HG03064 (cell line): Measurements from ENCODE around the gene RPTOR.

Experiments used
- ATAC-seq: cut with Tn5 transposase; IDR thresholded peaks from one replicate; pipeline ENCODE4 v1.9.1; 2021; ENCODE audit warnings: low read depth; ENCODE audit not compliant: unreplicated experiment

RPTOR gene

GRCh38 chr17:80893604-80894438 lies 349.2 kb downstream of the RPTOR start:
- no peak for ATAC-seq

DNA sequence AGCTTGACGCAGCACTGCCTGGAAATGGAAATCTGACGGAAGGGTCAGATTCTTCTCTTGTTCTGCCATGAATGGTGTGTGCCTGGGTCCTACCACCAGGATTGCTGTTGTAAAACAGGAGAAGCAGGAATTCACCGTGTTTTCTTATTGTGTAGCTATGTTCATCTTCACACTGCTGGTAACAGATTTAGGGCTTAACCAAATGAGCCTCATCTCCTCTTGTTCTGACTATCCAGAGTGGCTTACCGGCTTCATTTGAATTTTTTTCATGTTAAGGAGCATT lies 349.7 kb downstream of the RPTOR start:
- no peak for ATAC-seq

- ATAC-seq: no peak
These were observed 350.1 kb downstream of the RPTOR start for GRCh38 chr17:80894726-80895125.

DNA sequence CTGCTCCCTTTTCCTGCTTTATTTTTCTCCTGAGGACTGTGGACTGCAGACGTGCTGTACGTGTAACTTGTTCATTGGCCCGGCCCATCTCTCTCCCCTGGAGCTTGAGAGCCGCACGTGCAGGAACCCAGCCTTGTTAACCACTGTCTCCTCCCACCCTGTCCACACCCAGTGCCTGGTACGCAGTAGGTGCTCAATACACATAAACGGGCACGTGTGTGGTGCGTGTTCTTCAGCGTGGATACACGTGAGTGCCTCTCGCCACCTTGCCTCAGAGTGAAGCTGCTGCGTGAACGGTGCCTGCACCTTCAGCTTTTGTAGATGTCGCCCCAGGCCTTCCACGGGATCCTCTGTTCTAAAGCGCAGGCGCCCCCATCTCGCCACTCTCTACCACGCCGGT lies 350.7 kb downstream of the RPTOR start:
- ATAC-seq: no peak

GRCh38 chr17:80898716-80899115 lies 354.1 kb downstream of the RPTOR start:
- no peak for ATAC-seq

- ATAC-seq: no peak
These were observed 355.0 kb downstream of the RPTOR start for GRCh38 chr17:80899402-80900268.

DNA sequence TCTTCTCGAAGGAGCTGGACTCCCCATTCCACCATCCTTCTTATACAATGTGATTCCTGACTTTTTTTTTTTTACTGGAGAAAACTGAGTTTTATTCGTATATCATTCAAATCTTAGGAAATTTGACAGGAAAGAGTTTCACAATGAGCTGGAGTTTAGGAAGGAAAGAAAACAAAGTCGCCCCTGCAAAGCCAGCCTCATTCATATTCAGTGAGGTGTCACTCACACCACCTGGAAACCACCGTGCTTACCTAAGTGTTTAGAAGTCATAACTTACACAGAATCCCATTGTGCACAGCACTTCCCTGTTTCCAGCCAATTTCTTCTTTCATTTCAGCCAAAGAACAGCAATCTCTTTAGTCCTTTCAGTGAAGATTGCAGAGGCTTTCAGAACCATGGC lies 356.7 kb downstream of the RPTOR start:
- ATAC-seq: no peak

DNA sequence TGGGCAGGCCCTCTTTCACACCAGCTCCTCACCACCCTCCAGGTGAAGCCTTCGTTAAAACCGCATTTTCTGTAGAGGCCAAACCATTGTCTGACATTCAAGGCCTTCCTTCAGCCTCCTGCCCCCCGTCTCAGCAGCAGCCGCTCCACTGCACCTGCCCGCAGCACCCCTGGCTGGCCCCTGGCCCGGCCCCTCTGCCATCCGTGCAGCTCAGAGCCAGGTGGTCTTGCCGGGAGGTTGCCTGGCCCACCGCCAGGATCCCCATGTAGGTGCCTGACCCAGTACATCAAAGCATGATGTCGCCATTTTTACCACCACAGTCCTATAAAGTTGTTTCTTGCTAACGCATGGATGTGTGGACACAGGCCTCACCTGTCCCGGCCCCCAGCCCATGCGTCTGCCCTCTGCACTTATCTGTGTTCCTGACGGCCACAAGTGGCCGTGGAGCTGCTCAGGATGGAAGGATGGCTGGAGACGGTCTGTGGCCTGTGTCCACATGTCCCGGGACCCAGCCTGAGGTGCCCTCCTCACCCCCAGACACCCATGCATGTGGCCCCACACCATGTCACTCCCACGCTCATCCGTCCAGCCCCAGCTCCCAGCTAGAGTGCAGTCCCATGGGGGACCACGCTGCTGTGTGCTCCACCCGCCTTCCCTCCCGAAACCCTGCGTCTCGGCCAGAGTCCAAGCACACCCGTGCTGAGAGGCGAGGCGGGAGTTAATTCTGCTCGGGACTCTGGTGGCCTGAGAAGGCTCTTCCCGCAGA lies 357.7 kb downstream of the RPTOR start:
- ATAC-seq: no peak

DNA sequence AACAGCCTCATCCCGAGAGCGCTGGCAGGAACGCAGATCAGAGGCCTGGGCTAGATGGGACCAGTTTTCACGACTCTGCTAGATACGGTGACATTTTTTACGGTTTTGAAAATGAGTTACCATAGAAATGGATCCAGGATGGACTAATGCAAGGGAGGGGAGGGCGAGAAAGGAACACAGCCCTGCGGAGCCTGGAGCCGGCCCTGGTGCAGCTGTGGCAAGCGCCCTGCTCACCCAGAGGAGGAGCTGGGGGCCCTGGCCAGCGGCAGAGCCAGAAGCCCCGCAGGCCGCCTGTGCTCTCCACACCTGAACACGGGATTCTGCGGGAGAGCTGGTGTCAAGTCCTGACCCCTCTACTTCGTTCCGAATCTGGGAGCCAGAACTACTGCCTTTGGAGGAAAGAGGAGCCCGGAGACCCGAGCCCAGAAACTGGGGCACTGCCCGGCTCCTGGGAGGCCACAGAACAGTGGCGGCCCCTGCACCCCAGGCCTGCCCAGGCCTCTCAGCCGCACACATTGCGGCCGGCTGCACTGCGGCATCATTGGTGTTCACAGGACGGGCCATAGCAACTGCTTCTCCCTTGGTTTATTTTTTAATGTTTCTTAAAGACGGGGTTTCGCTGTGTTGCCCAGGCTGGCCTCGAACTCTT lies 358.4 kb downstream of the RPTOR start:
- ATAC-seq: no peak

DNA sequence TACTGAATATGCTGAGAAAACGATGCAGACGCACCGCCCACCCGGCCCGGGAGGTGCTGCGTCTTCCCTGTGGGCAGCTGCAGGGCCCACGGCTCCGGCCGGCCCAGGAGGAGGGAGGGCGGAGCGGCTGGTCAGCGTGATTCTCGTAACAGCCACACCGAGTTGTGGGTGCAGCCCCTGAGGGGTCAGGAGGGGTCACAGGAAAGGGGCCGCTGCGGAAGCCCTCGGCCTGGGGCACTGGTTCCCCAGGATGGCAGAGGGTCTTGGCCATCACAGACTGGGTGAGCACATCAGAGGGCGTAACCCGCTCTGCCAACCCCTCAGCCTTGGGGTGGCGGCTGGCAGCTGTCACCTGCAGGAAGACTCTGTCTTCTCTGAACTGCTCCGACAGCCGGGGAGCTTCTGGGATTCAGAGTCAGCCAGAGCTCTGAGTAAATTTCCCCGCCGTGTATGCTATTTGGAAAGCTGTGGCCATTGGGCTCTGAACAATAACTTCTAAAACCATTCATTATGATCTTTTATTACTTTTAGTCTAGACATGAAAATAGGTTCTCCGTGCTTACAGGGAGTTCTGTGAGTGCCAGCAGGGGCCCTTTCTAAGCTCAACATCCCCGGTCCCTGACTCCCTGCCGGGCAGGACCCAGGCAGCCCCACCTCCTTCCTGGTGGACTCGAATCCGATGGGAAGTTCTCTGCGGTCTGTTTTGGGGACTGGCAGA lies 359.6 kb downstream of the RPTOR start:
- ATAC-seq: no peak

- ATAC-seq: no peak
These were observed 361.1 kb downstream of the RPTOR start for GRCh38 chr17:80905586-80906230.

- no peak for ATAC-seq
These were observed 362.0 kb downstream of the RPTOR start for GRCh38 chr17:80906364-80907259.

GRCh38 chr17:80907281-80907680 lies 362.6 kb downstream of the RPTOR start:
- no peak for ATAC-seq

- no peak for ATAC-seq
These were observed 363.6 kb downstream of the RPTOR start for GRCh38 chr17:80908211-80908610.

GRCh38 chr17:80908776-80909175 lies 364.1 kb downstream of the RPTOR start:
- no peak for ATAC-seq

DNA sequence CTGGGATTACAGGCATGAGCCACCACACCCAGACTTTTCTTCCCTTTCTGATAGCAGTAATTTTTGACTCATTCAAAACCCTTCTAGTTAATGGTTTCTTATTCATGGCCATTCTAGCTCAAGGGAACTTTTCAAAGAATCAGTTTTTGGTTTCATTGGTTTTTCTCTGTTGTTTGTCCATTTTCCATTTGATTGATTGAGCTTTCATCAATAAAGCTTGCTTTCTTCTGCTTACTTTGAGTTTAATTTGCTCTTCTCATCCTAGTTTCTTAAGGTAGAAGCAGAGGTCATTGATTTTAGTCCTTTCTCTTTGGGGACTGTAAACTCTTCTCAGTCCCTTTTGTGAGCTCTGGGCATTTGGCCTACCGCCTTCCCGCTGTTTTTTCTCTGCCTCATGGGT lies 365.0 kb downstream of the RPTOR start:
- no peak for ATAC-seq

- no peak for ATAC-seq
These were observed 365.4 kb downstream of the RPTOR start for GRCh38 chr17:80910043-80910442.

- no peak for ATAC-seq
These were observed 367.8 kb downstream of the RPTOR start for GRCh38 chr17:80912476-80912875.
